KMS-11 (cell line): ENCODE measurements around the gene UBE2M.

Experiments
- H2AFZ ChIP-seq: fragments of 200-600 bp; sonication (generic); 2 replicates; pipeline ENCODE4 v1.6.1; 2016; ENCODE audit warnings: antibody characterized with exemption, mixed run types, low read depth
- H3K27ac ChIP-seq: fragments of 200-600 bp; sonication (generic); 2 replicates; pipeline ENCODE4 v1.6.1; 2016; ENCODE audit warnings: mild to moderate bottlenecking, mixed run types
- H3K27me3 ChIP-seq: fragments of 200-600 bp; sonication (generic); 2 replicates; pipeline ENCODE4 v1.6.1; 2017; ENCODE audit warnings: mild to moderate bottlenecking, low read depth, mixed run types, moderate library complexity; ENCODE audit not compliant: insufficient read depth
- H3K36me3 ChIP-seq: fragments of 200-600 bp; sonication (generic); 2 replicates; pipeline ENCODE4 v1.6.1; 2017; ENCODE audit warnings: mild to moderate bottlenecking, mixed run types; ENCODE audit not compliant: insufficient read depth
- H3K4me1 ChIP-seq: fragments of 200-600 bp; sonication (generic); 2 replicates; pipeline ENCODE4 v1.6.1; 2016; ENCODE audit warnings: mild to moderate bottlenecking, low read depth, mixed run types; ENCODE audit not compliant: poor library complexity, severe bottlenecking
- H3K4me2 ChIP-seq: fragments of 200-600 bp; sonication (generic); 2 replicates; pipeline ENCODE4 v1.7.0; 2016; ENCODE audit warnings: mild to moderate bottlenecking, mixed run types
- H3K4me3 ChIP-seq: fragments of 200-600 bp; sonication (generic); IDR thresholded peaks from 2 replicates; pipeline ENCODE4 v1.6.1; 2017; ENCODE audit warnings: low read depth, low read length, mixed read lengths; ENCODE audit not compliant: insufficient read depth
- H3K79me2 ChIP-seq: fragments of 200-600 bp; sonication (generic); 2 replicates; pipeline ENCODE4 v1.6.1; 2016; ENCODE audit warnings: low read depth, mixed run types; ENCODE audit not compliant: insufficient read depth
- H3K9ac ChIP-seq: fragments of 200-600 bp; sonication (generic); 2 replicates; pipeline ENCODE4 v1.6.1; 2016; ENCODE audit warnings: mild to moderate bottlenecking, mixed run types
- H4K20me1 ChIP-seq: fragments of 200-600 bp; sonication (generic); 2 replicates; pipeline ENCODE4 v1.6.1; 2016; ENCODE audit warnings: mild to moderate bottlenecking, mixed run types; ENCODE audit not compliant: insufficient read depth
- TF ChIP-seq, protein P1 (sequence below): fragments of 200-600 bp; sonication (generic); conservative IDR thresholded peaks from 2 replicates; pipeline ENCODE4 v1.6.1; 2017; ENCODE audit warnings: low read depth, mild to moderate bottlenecking, antibody characterized with exemption, low read length, moderate library complexity, mixed read lengths

The UBE2M gene

DNA sequence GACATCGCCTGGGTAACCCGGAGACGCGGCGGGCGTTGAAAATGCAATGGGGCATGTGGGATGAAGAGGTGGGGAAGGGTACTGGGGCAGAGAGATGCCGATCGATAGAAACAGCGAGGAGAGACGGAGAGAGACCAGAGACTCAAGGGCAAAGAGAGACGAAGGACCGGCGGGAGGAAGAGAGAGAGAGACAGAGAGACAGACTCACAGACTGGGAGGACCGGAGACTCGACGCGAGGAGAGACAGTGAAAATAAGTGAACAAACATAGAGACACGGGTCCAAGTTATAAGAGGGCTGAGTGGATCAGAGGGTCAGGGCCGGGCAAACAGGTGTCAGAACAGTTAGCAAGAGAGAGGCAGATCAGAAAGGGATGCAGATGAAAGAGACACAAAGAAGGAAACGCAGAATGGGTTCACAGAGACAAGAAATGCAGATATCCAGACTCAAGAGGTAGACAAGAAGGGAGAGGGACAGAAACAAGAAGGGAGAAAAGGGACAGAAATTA lies 15.3 kb upstream of the UBE2M start:
- no peak overlapping the region for H3K4me3 ChIP-seq

DNA sequence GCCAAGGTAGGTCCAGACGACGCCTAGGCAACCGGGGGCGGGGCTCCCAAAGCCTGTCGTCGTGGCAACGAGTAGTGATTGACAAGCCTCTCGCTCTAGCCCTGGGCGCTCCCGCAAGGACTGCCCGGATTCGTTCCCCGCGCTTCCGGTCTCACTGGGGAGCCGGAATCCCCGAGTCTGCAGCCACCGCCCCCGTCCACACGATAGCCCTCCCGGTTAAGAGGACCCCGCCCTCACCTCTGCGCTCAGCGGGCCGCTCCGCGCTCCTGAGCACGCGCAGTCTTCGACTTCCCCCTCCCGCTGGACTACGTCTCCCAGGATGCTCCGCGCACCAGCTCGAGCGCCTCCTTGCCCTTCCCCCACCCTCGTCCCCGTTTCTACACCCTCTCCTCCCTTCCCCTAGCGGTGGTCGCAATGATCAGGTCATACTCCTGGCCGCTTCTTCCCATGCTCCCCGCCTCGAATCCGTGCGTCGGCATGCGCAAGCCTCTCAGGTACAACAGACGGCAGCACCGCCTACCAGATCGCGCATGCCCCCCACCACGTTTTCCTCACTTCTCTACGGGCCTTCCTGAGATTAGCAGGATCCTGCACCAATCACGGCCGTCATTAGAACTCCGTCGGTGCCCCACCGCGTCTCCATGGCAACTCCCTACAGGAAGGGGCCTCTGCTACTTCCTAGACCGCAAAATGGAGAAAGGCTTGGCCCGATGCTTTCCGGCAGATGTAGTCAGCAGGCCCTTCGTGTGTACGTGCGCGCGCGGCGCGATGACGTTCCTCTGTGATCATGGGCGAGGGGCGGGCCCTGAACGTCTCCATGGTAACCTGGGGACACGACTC lies 14.6 kb upstream of the UBE2M start, which contains the start of gene MZF1:
Gene MZF1, minus strand, starts transcription at position 518 of the 840 bp plus-strand sequence. CDS start 1,946 bp downstream, outside the sequence.
- H3K4me2 ChIP-seq, result peak within 1 kb of the TSS; percentile 84

More for the DNA sequence above, 15.3 kb upstream of the UBE2M start:
- Histone ChIP-seq H3K4me2 (peak overlapping the region; percentile 84), H3K27ac (peak overlapping the region; percentile 80), H3K27me3 (no peaks in the 10 kb centered on the region), H3K36me3 (no peaks in the 10 kb centered on the region), H3K4me1 (peaks cover 27% of the 10 kb centered on the region), H2AFZ (peak overlapping the region; percentile 58), H3K79me2 (peaks cover 17% of the 10 kb centered on the region; the same call in 1 of the 2 replicates), H3K9ac (peak overlapping the region; percentile 67; the same call in 1 of the 2 replicates), H4K20me1 (no peaks in the 10 kb centered on the region)
- TF ChIP-seq, protein P1, sequence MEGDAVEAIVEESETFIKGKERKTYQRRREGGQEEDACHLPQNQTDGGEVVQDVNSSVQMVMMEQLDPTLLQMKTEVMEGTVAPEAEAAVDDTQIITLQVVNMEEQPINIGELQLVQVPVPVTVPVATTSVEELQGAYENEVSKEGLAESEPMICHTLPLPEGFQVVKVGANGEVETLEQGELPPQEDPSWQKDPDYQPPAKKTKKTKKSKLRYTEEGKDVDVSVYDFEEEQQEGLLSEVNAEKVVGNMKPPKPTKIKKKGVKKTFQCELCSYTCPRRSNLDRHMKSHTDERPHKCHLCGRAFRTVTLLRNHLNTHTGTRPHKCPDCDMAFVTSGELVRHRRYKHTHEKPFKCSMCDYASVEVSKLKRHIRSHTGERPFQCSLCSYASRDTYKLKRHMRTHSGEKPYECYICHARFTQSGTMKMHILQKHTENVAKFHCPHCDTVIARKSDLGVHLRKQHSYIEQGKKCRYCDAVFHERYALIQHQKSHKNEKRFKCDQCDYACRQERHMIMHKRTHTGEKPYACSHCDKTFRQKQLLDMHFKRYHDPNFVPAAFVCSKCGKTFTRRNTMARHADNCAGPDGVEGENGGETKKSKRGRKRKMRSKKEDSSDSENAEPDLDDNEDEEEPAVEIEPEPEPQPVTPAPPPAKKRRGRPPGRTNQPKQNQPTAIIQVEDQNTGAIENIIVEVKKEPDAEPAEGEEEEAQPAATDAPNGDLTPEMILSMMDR, result no peak

DNA sequence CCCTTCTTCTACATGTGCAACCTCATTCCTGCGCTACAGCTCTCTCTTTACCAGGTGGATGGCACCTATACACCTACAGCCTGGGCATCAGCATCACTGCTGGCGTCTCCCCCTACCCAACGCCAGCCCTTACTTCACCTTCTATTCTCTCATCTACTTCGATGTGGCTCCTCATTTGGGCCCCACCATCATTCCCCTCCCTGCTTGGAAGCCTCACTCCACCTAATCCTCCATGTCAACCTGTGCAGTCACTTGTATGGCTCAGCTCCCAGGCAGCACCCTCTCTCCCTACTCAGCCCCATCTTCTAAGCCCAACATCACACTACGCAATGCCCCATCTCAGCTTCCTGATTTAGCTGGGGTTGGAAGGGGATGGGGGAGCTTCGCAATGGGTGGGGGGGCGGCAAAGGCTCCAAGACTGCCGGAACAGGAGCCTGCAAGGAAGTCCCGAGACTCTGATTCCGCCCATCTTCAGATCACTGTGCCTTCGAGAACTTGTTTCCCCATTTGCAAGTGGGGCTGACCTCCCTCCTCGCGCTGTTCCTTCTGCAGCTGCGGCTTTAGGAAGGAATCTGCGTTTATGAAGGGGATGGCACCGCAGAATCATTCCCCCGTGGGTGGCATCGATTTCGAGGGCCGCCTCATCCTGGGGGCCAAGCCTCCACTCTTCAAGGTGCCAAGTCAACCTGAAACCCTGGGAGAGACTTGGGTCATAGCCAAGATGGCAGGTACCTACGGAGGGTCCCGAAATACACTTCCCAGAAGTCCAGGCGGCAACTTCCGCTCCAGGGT lies 13.8 kb upstream of the UBE2M start:
- Histone ChIP-seq H3K27ac (peak overlapping the region; percentile 80; the same call in 1 of the 2 replicates), H3K4me3 (no peak overlapping the region), H3K27me3 (no peaks in the 10 kb centered on the region), H3K79me2 (0 out of 2 replicates have a peak, but pooled peaks cover 5% of the 10 kb centered on the region), H3K9ac (peak overlapping the region; percentile 67; the same call in 1 of the 2 replicates), H3K36me3 (no peaks in the 10 kb centered on the region), H3K4me2 (peak overlapping the region; percentile 65), H3K4me1 (peaks cover 23% of the 10 kb centered on the region), H2AFZ (peak overlapping the region; percentile 58; the same call in 1 of the 2 replicates), H4K20me1 (no peaks in the 10 kb centered on the region)
- TF ChIP-seq, protein P1, result no peak

More for the DNA sequence above, 14.6 kb upstream of the UBE2M start, which contains the start of gene MZF1:
- H3K27me3 ChIP-seq, result no peaks in the 10 kb centered on the region
- no peaks in the 10 kb centered on the region for H4K20me1 ChIP-seq
- no peaks in the 10 kb centered on the region for H3K36me3 ChIP-seq
- H3K9ac ChIP-seq, result peak within 1 kb of the TSS; percentile 67
- H2AFZ ChIP-seq, result peak within 1 kb of the TSS; percentile 58
- peaks cover 27% of the 10 kb centered on the region for H3K4me1 ChIP-seq
- H3K4me3 ChIP-seq, result no peak within 1 kb of the TSS
- TF ChIP-seq, protein P1, result no peak
- H3K79me2 ChIP-seq, result peaks cover 13% of the 10 kb centered on the region; the same call in 1 of the 2 replicates
- peak within 1 kb of the TSS; percentile 80 for H3K27ac ChIP-seq

DNA sequence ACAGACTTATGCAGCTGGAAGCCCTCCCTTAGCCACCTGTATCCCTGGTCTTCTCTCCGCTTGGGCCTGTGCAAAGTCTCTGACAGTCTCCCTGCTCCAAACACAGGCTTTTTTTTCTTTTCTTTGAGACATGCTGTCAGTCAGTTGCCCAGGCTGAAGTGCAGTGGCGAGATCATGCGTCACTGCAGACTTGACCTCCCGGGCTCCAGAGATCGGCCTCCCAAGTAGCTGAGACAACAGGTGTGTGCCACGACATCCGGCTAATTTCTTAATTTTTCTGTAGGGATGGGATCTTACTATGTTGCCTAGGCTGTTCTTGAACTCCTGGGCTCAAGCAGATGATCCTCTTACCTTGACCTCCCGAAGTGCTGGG lies 13.2 kb upstream of the UBE2M start:
- H3K4me1 ChIP-seq, result peaks cover 19% of the 10 kb centered on the region
- no peaks in the 10 kb centered on the region for H4K20me1 ChIP-seq
- H3K27ac ChIP-seq, result no peak overlapping the region
- H3K4me2 ChIP-seq, result peak overlapping the region; percentile 65
- no peaks in the 10 kb centered on the region for H3K27me3 ChIP-seq
- TF ChIP-seq, protein P1, result no peak
- no peak overlapping the region for H2AFZ ChIP-seq
- H3K4me3 ChIP-seq, result no peak overlapping the region
- H3K36me3 ChIP-seq, result no peaks in the 10 kb centered on the region
- no peak overlapping the region for H3K9ac ChIP-seq
- H3K79me2 ChIP-seq, result no peaks in the 10 kb centered on the region
